ENCODE measurements around the gene AKT2. TPM values are rescaled to one million over a fixed set of nuclear protein-coding genes. Genes with fewer than 3 reads are reported as not detected.

AKT2 gene
- polyA plus RNA-seq, 1 donor from 2014 or later: 131 TPM

GRCh38 chr19:40322951-40323615, 37.9 kb upstream of the AKT2 start:
- no peak overlapping the region for H3K4me3 ChIP-seq (ENCODE audit: low read length)
- H3K36me3 ChIP-seq (ENCODE audit: insufficient read depth, low read length): no peaks in the 10 kb centered on the region
- no peak overlapping the region for H3K9ac ChIP-seq (ENCODE audit: low read length)
- TF ChIP-seq EZH2 (IDR thresholded peaks at IDR 0.05; ENCODE audit: borderline replicate concordance, insufficient read depth, low read length, poor library complexity, severe bottlenecking) (no peak), TAF1 (IDR thresholded peaks at IDR 0.05; ENCODE audit: low read depth) (no peak), EP300 (conservative IDR thresholded peaks at IDR 0.05; ENCODE audit: poor library complexity, severe bottlenecking) (no peak), MXI1 (conservative IDR thresholded peaks at IDR 0.05; ENCODE audit: poor library complexity, severe bottlenecking) (no peak), POLR2AphosphoS5 (IDR thresholded peaks at IDR 0.05) (no peak), SMC3 (conservative IDR thresholded peaks at IDR 0.05; ENCODE audit: poor library complexity) (no peak), CTCF (IDR thresholded peaks at IDR 0.05; ENCODE audit: poor library complexity, severe bottlenecking) (no peak), REST (IDR thresholded peaks at IDR 0.05; ENCODE audit: borderline replicate concordance) (no peak)
- no peaks in the 10 kb centered on the region for H3K9me3 ChIP-seq (ENCODE audit: low read length)
- no peaks in the 10 kb centered on the region for H3K9me2 ChIP-seq (ENCODE audit: insufficient read depth, low read length)
- no peak overlapping the region for H2AFZ ChIP-seq (ENCODE audit: low read depth, low read length)
- no peaks in the 10 kb centered on the region for H4K20me1 ChIP-seq (ENCODE audit: insufficient read depth)
- no peak overlapping the region for H3K27ac ChIP-seq (ENCODE audit: low read length)
- H3K4me2 ChIP-seq (ENCODE audit: low read length): no peak overlapping the region
- no peaks in the 10 kb centered on the region for H3K27me3 ChIP-seq (ENCODE audit: insufficient read depth, low read depth, low read length)
- H3F3A ChIP-seq (ENCODE audit: insufficient read depth, low read length, poor library complexity, severe bottlenecking): no peaks in the 10 kb centered on the region
- no peaks in the 10 kb centered on the region for H3K79me2 ChIP-seq (replicated peaks; ENCODE audit: insufficient read depth, low read length)

GRCh38 chr19:40322271-40322610, 37.1 kb upstream of the AKT2 start:
- no peaks in the 10 kb centered on the region for H3K36me3 ChIP-seq (ENCODE audit: insufficient read depth, low read length)
- H3K9me3 ChIP-seq (ENCODE audit: low read length): no peaks in the 10 kb centered on the region
- H3F3A ChIP-seq (ENCODE audit: insufficient read depth, low read length, poor library complexity, severe bottlenecking): no peaks in the 10 kb centered on the region
- H3K79me2 ChIP-seq (replicated peaks; ENCODE audit: insufficient read depth, low read length): no peaks in the 10 kb centered on the region
- H3K27me3 ChIP-seq (ENCODE audit: insufficient read depth, low read depth, low read length): no peaks in the 10 kb centered on the region
- H2AFZ ChIP-seq (ENCODE audit: low read depth, low read length): no peak overlapping the region
- H3K4me2 ChIP-seq (ENCODE audit: low read length): no peak overlapping the region
- H3K9ac ChIP-seq (ENCODE audit: low read length): no peak overlapping the region
- no peak overlapping the region for H3K27ac ChIP-seq (ENCODE audit: low read length)
- H3K4me3 ChIP-seq (ENCODE audit: low read length): no peak overlapping the region
- TF ChIP-seq MXI1 (conservative IDR thresholded peaks at IDR 0.05; ENCODE audit: poor library complexity, severe bottlenecking): no peak
- no peak for TF ChIP-seq EP300 (conservative IDR thresholded peaks at IDR 0.05; ENCODE audit: poor library complexity, severe bottlenecking)
- no peak for TF ChIP-seq SMC3 (conservative IDR thresholded peaks at IDR 0.05; ENCODE audit: poor library complexity)
- no peak for TF ChIP-seq CTCF (IDR thresholded peaks at IDR 0.05; ENCODE audit: poor library complexity, severe bottlenecking)
- no peak for TF ChIP-seq RAD21 (conservative IDR thresholded peaks at IDR 0.05)
- no peak for TF ChIP-seq REST (IDR thresholded peaks at IDR 0.05; ENCODE audit: borderline replicate concordance)
- no peak for TF ChIP-seq EZH2 (IDR thresholded peaks at IDR 0.05; ENCODE audit: borderline replicate concordance, insufficient read depth, low read length, poor library complexity, severe bottlenecking)
- TF ChIP-seq TAF1 (IDR thresholded peaks at IDR 0.05; ENCODE audit: low read depth): no peak
- TF ChIP-seq POLR2AphosphoS5 (IDR thresholded peaks at IDR 0.05): no peak
- no peaks in the 10 kb centered on the region for H4K20me1 ChIP-seq (ENCODE audit: insufficient read depth)
- no peaks in the 10 kb centered on the region for H3K9me2 ChIP-seq (ENCODE audit: insufficient read depth, low read length)

Measured in neural cell (in vitro differentiated cells).